IPS-11a (cell line): ENCODE measurements around the gene MISP3.

Experiments
- H3K4me3 ChIP-seq: one replicate; pipeline ENCODE4 v1.5.1; 2013; ENCODE audit warnings: low read depth, low read length, control low read depth

MISP3 gene

GRCh38 chr19:14053032-14053431, 19.6 kb upstream of the MISP3 start:
- H3K4me3 ChIP-seq, result no peak overlapping the region

- H3K4me3 ChIP-seq, result no peak overlapping the region
Observed at GRCh38 chr19:14053500-14053899, 19.1 kb upstream of the MISP3 start.

- H3K4me3 ChIP-seq, result no peak overlapping the region
Observed at GRCh38 chr19:14054099-14054498, 18.5 kb upstream of the MISP3 start.

GRCh38 chr19:14054721-14055120, 17.9 kb upstream of the MISP3 start:
- no peak overlapping the region for H3K4me3 ChIP-seq

GRCh38 chr19:14055396-14055795, 17.2 kb upstream of the MISP3 start:
- H3K4me3 ChIP-seq, result no peak overlapping the region

- no peak overlapping the region for H3K4me3 ChIP-seq
Observed at GRCh38 chr19:14056069-14056666, 16.4 kb upstream of the MISP3 start.

- peak overlapping the region; percentile 27 for H3K4me3 ChIP-seq
Observed at GRCh38 chr19:14056741-14057356, 15.7 kb upstream of the MISP3 start.

GRCh38 chr19:14058182-14059092, 14.1 kb upstream of the MISP3 start:
- H3K4me3 ChIP-seq, result peak overlapping the region; percentile 37

- no peak overlapping the region for H3K4me3 ChIP-seq
Observed at GRCh38 chr19:14059093-14059480, 13.5 kb upstream of the MISP3 start.

- no peak overlapping the region for H3K4me3 ChIP-seq
Observed at GRCh38 chr19:14059652-14060155, 12.9 kb upstream of the MISP3 start.

GRCh38 chr19:14061081-14061749, 11.4 kb upstream of the MISP3 start:
- no peak overlapping the region for H3K4me3 ChIP-seq

GRCh38 chr19:14061751-14062557, 10.6 kb upstream of the MISP3 start, which contains the start of gene PALM3:
Gene PALM3, minus strand, starts transcription at chr19:14062076. Its CDS starts 96 bp downstream, at chr19:14061980.
- H3K4me3 ChIP-seq, result no peak within 1 kb of the TSS

GRCh38 chr19:14062558-14062855, 10.1 kb upstream of the MISP3 start:
- H3K4me3 ChIP-seq, result no peak overlapping the region

- no peak overlapping the region for H3K4me3 ChIP-seq
Observed at GRCh38 chr19:14063105-14063504, 9.5 kb upstream of the MISP3 start.

GRCh38 chr19:14066134-14066533, 6.5 kb upstream of the MISP3 start:
- no peak overlapping the region for H3K4me3 ChIP-seq

- H3K4me3 ChIP-seq, result no peak overlapping the region
Observed at GRCh38 chr19:14070268-14071050, 2.1 kb upstream of the MISP3 start.

GRCh38 chr19:14073261-14073924, 807 bp downstream of the MISP3 start:
- H3K4me3 ChIP-seq, result peak overlapping the region; percentile 51

- peak overlapping the region; percentile 51 for H3K4me3 ChIP-seq
Observed at GRCh38 chr19:14073925-14074838, 1.6 kb downstream of the MISP3 start.
